Naive thymus-derived CD8-positive, alpha-beta T cell (primary cell): Measurements from ENCODE around the gene DCBLD2. TPM values are rescaled to one million over a fixed set of nuclear protein-coding genes. Genes with fewer than 3 reads are reported as not detected.
A peak's percentile ranks its signal among the peaks of the same experiment; 100 is the strongest.

Experiments used
- ATAC-seq, 2 donors: fragments of 150-1000 bp; cut with Tn5 transposase in 1 of 2; sonication (Bioruptor Pico), chemical (Tn5 transposase) in 1 of 2; 1 replicate in 1 of 2; 2 replicates in 1 of 2; pipeline ENCODE4 v1.10.0; 2021; ENCODE audit warnings: mild to moderate bottlenecking in 2 of 2, moderate library complexity in 2 of 2
- POLR2A ChIA-PET: fragments of 350-600 bp; sonication (Branson Sonifier 250); formaldehyde crosslinking; loops from one replicate; lab custom pipeline; 2021; ENCODE audit warnings: antibody characterized with exemption; lab: Charles Lee
- DNase-seq, 10 donors: peaks; one replicate each; pipeline versions ENCODE4 v3.0.0 to v3.0.0-alpha.2; 2020 to 2022
- H3K27ac Mint-ChIP-seq, 10 donors: one replicate each; pipeline ENCODE4 v1.8.0; 2020 to 2022; ENCODE audit warnings: mild to moderate bottlenecking in 10 of 10, mixed read lengths in 10 of 10, moderate library complexity in 4 of 10, inconsistent platforms in 1 of 10
- H3K27me3 Mint-ChIP-seq, 5 donors: one replicate each; pipeline ENCODE4 v1.8.0; 2021 to 2022; ENCODE audit warnings: mixed read lengths in 5 of 5
- H3K36me3 Mint-ChIP-seq, 3 donors: one replicate each; pipeline ENCODE4 v1.8.0; 2020 to 2022; ENCODE audit warnings: mixed read lengths in 3 of 3, mild to moderate bottlenecking in 2 of 3, inconsistent platforms in 1 of 3
- H3K4me1 Mint-ChIP-seq, 4 donors: one replicate each; pipeline ENCODE4 v1.8.0; 2021 to 2022; ENCODE audit warnings: mixed read lengths in 4 of 4
- H3K4me3 Mint-ChIP-seq, 10 donors: one replicate each; pipeline ENCODE4 v1.8.0; 2020 to 2022; ENCODE audit warnings: mild to moderate bottlenecking in 10 of 10, mixed read lengths in 10 of 10, moderate library complexity in 6 of 10, inconsistent platforms in 1 of 10
- H3K9me3 Mint-ChIP-seq, 9 donors: one replicate each; pipeline ENCODE4 v1.8.0; 2020 to 2022; ENCODE audit warnings: mixed read lengths in 9 of 9, mild to moderate bottlenecking in 3 of 9, inconsistent platforms in 1 of 9, moderate library complexity in 1 of 9
- polyA plus RNA-seq, 3 donors: library from polyadenylated mRNA; unstranded; fragments of 300-500 nt; fragmentation: Illumina TruSeq; gene quantifications; one replicate each; pipeline ENCODE4 v1.2.3, GENCODE V29; 2021
- total RNA-seq, 8 experiments: library from RNA in 2 of 8; stranded (reverse) in 2 of 8; gene quantifications; one replicate each; pipeline ENCODE4 v1.2.3 and lab custom pipeline; 2021 to 2026

The DCBLD2 gene
- total and polyA plus RNA-seq, 5 experiments from 2014 or later, result 0.69 to 7.8 (median 1.4) TPM

GRCh38 chr3:98766924-98767323 lies 134.6 kb downstream of the DCBLD2 start:
- no peaks in the 10 kb centered on the region for H3K9me3 Mint-ChIP-seq
- H3K4me3 Mint-ChIP-seq, result no peak overlapping the region
- H3K4me1 Mint-ChIP-seq, result peaks cover 5 to 17% (median 8%) of the 10 kb centered on the region in 4 donors
- H3K27ac Mint-ChIP-seq, result no peak overlapping the region
- DNase-seq (no peak), ATAC-seq (no peak)
- H3K27me3 Mint-ChIP-seq, result peaks cover 2 to 22% (median 9%) of the 10 kb centered on the region in 5 donors
- POLR2A ChIA-PET, result no interaction called here
- no peaks in the 10 kb centered on the region for H3K36me3 Mint-ChIP-seq

- DNase-seq (no peak), ATAC-seq (no peak)
- POLR2A ChIA-PET, result no interaction called here
- H3K27ac Mint-ChIP-seq, result no peak overlapping the region
- peaks cover 6 to 24% (median 8%) of the 10 kb centered on the region in 4 donors for H3K4me1 Mint-ChIP-seq
- H3K9me3 Mint-ChIP-seq, result no peaks in the 10 kb centered on the region
- peaks cover 2 to 22% (median 9%) of the 10 kb centered on the region in 5 donors for H3K27me3 Mint-ChIP-seq
- H3K36me3 Mint-ChIP-seq, result no peaks in the 10 kb centered on the region
- no peak overlapping the region for H3K4me3 Mint-ChIP-seq
These were observed 135.8 kb downstream of the DCBLD2 start for GRCh38 chr3:98765721-98766120.

DNA sequence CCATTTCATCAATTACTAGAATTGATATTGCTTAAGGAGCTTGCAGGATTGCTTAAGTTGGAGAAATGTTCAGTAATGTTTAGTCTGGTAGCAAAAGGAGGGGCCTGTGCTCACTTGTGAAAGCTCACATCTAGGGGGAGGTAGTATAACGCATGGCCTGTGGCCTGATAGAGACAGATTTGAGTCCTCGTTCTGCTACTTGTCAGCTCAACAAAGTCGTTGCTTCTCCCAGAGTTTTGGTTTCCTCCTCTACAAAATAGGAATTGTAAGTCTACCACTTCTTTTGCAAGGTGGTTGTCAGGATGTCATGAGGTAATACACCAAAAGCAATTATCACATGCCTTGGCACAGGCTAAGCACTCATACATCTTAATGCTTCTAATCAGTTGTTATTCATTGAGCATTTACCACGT lies 137.0 kb downstream of the DCBLD2 start:
- peak overlapping the region in 1 of 10 donors; percentile 65 for H3K27ac Mint-ChIP-seq
- peaks cover 0 to 21% (median 4%) of the 10 kb centered on the region in 4 donors for H3K4me1 Mint-ChIP-seq
- no peak overlapping the region for H3K4me3 Mint-ChIP-seq
- H3K36me3 Mint-ChIP-seq, result no peaks in the 10 kb centered on the region
- ATAC-seq, result no peak
- H3K9me3 Mint-ChIP-seq, result no peaks in the 10 kb centered on the region
- POLR2A ChIA-PET, result no interaction called here
- DNase-seq, result no peak
- H3K27me3 Mint-ChIP-seq, result peaks cover 4 to 22% (median 9%) of the 10 kb centered on the region in 5 donors

- H3K4me3 Mint-ChIP-seq, result peak overlapping the region in 1 of 10 donors; percentile 66
- POLR2A ChIA-PET, result no interaction called here
- peaks cover 0 to 21% (median 4%) of the 10 kb centered on the region in 4 donors for H3K4me1 Mint-ChIP-seq
- H3K27me3 Mint-ChIP-seq, result peaks cover 4 to 22% (median 9%) of the 10 kb centered on the region in 5 donors
- H3K9me3 Mint-ChIP-seq, result no peaks in the 10 kb centered on the region
- no peak overlapping the region for H3K27ac Mint-ChIP-seq
- DNase-seq, result no peak
- ATAC-seq, result no peak
- H3K36me3 Mint-ChIP-seq, result no peaks in the 10 kb centered on the region
These were observed 137.6 kb downstream of the DCBLD2 start for GRCh38 chr3:98763819-98764418.

GRCh38 chr3:98763076-98763475 lies 138.4 kb downstream of the DCBLD2 start, which contains the start of gene ST3GAL6:
Gene ST3GAL6 (plus strand): TSS chr3:98763340. CDS start chr3:98768441, 5,101 bp downstream.
- H3K9me3 Mint-ChIP-seq, result no peaks in the 10 kb centered on the region
- H3K4me1 Mint-ChIP-seq, result peaks cover 0 to 21% (median 4%) of the 10 kb centered on the region in 4 donors
- no peaks in the 10 kb centered on the region for H3K36me3 Mint-ChIP-seq
- no peak for ATAC-seq
- peaks cover 4 to 22% (median 6%) of the 10 kb centered on the region in 5 donors for H3K27me3 Mint-ChIP-seq
- DNase-seq, result no peak
- POLR2A ChIA-PET, result no interaction called here
- H3K27ac Mint-ChIP-seq, result peak within 1 kb of the TSS in 1 of 10 donors; percentile 15
- peak within 1 kb of the TSS in 1 of 10 donors; percentile 66 for H3K4me3 Mint-ChIP-seq

DNA sequence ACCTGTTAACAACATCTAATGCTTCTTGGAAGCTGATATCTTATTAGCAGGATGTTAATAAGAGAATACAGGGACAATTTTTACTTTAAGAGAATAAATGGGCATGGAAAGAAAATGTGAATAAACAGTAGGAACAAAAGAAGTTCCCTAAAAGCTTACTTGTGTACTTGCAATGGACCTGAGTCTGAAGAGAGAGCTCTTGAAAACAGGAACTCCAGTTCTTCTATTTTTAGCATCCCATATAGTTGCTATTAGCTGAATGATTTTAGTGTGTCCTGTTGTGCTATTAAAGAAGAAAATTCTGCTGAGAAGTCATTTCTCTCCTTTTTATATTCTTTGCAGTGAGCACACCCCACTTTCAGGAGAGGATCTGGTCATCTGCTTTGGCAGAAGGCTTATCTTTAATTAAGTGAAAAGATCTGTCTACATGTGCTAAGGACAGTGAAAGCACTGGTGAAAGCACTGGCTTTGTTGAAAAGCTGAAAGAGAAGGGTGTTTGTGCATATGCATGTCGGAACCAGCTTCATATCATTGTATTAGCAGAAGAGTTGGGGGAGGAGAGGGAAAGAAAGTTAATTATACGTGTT lies 139.8 kb downstream of the DCBLD2 start:
- ATAC-seq, result no peak
- DNase-seq, result no peak
- H3K36me3 Mint-ChIP-seq, result no peaks in the 10 kb centered on the region

GRCh38 chr3:98759629-98760028 lies 141.9 kb downstream of the DCBLD2 start:
- ATAC-seq (no peak), DNase-seq (no peak)
- Mint-ChIP-seq H3K4me1 (peaks cover 0 to 19% (median 4%) of the 10 kb centered on the region in 4 donors), H3K4me3 (no peak overlapping the region), H3K27me3 (peaks cover 2 to 19% (median 6%) of the 10 kb centered on the region in 5 donors), H3K9me3 (no peaks in the 10 kb centered on the region), H3K27ac (no peak overlapping the region), H3K36me3 (no peaks in the 10 kb centered on the region)
- POLR2A ChIA-PET, result no interaction called here

More for the DNA sequence above, 139.8 kb downstream of the DCBLD2 start:
- Mint-ChIP-seq H3K27me3 (peaks cover 4 to 14% (median 6%) of the 10 kb centered on the region in 5 donors), H3K9me3 (no peaks in the 10 kb centered on the region), H3K4me3 (no peak overlapping the region), H3K27ac (no peak overlapping the region), H3K4me1 (peaks cover 0 to 21% (median 4%) of the 10 kb centered on the region in 4 donors)
- POLR2A ChIA-PET, result no interaction called here

DNA sequence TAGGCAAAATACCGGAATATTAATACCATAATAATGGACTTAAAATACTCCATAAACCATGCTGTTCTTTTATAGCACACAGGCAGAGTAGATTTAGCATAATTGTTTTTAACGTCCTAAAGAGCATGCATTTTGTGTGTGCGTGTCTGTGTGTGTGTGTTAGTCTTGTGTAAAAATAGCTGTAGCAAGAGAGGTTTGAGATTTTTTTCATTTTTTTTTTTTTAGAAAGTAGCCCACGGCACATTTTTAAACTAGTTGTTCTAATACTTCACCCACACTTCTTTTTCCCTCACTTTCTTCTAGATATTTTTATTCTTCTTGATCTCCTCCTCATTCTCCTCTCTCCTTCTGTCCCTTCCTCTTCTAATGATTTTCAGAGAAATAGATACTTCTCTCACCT lies 145.9 kb downstream of the DCBLD2 start:
- POLR2A ChIA-PET, result no interaction called here
- DNase-seq (no peak), ATAC-seq (no peak)
- Mint-ChIP-seq H3K4me3 (no peak overlapping the region), H3K36me3 (no peaks in the 10 kb centered on the region), H3K27ac (no peak overlapping the region), H3K9me3 (no peaks in the 10 kb centered on the region), H3K27me3 (peaks cover 0 to 20% (median 8%) of the 10 kb centered on the region in 5 donors), H3K4me1 (no peaks in the 10 kb centered on the region)

- POLR2A ChIA-PET, result no interaction called here
These were observed 147.0 kb downstream of the DCBLD2 start for GRCh38 chr3:98754483-98754882.

DNA sequence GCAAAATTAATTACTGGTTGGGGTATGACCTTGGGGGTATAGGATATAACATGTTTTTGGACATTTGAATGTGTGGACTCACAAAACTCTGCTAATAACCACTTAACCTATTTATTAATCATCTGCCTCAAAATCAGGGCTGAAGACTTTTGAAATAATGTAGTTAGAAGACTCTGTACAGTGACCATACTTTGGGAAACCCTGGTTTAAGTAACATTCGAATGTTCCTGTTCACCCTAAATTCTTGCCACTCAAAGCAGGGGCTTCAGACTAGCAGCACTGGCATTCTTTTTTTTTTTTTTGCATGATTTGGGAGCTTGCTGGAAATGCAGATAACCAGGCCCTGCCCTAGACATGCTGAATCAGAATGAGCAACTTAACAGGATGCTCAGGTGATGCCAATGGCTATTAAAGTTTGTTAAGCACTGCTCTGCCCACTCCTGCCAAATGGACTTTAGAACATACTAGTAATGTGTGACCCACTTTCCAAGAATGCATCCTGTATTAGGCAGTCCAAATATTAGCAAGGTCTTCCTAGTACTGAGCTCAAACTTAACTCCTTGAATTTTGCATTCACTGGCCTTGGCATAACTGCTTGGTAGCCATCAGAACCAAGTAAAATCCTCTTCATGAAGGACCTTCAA lies 151.1 kb downstream of the DCBLD2 start:
- peaks cover 9 to 18% (median 10%) of the 10 kb centered on the region in 5 donors for H3K27me3 Mint-ChIP-seq
- no peaks in the 10 kb centered on the region for H3K9me3 Mint-ChIP-seq
- peak overlapping the region in 1 of 10 donors; percentile 46 for H3K27ac Mint-ChIP-seq
- POLR2A ChIA-PET, result no interaction called here
- ATAC-seq (no peak), DNase-seq (no peak)
- H3K36me3 Mint-ChIP-seq, result no peaks in the 10 kb centered on the region
- no peaks in the 10 kb centered on the region for H3K4me1 Mint-ChIP-seq
- H3K4me3 Mint-ChIP-seq, result no peak overlapping the region

More at GRCh38 chr3:98754483-98754882, 147.0 kb downstream of the DCBLD2 start:
- Mint-ChIP-seq H3K4me3 (no peak overlapping the region), H3K27me3 (peaks cover 0 to 20% (median 6%) of the 10 kb centered on the region in 5 donors), H3K4me1 (no peaks in the 10 kb centered on the region), H3K36me3 (no peaks in the 10 kb centered on the region), H3K27ac (no peak overlapping the region), H3K9me3 (no peaks in the 10 kb centered on the region)
- DNase-seq (no peak), ATAC-seq (no peak)

DNA sequence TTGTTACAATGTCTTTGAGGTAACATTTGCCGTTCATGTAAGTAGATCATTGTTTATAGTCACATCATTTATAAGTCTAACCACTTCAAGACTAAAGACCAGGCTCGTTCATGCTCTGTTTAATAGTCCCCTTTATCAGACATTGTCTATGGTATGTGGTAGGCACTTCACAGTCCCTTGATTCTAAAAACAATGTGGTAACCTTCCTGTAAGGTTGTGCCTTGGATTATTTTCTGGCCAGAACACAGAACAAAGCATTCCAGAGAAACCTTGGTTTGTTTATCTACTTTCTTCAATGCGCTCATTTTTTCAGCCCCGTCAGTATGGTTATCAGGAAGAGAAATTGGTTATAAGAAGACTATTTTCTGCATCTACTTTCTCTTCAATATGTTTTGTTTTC lies 154.6 kb downstream of the DCBLD2 start:
- Mint-ChIP-seq H3K9me3 (no peaks in the 10 kb centered on the region), H3K4me3 (no peak overlapping the region), H3K27me3 (peaks cover 6 to 21% (median 9%) of the 10 kb centered on the region in 5 donors), H3K36me3 (no peaks in the 10 kb centered on the region), H3K27ac (no peak overlapping the region), H3K4me1 (no peaks in the 10 kb centered on the region)
- POLR2A ChIA-PET, result no interaction called here
- ATAC-seq (no peak), DNase-seq (no peak)

GRCh38 chr3:98746122-98746521 lies 155.4 kb downstream of the DCBLD2 start:
- no peak overlapping the region for H3K27ac Mint-ChIP-seq
- peaks cover 6 to 21% (median 9%) of the 10 kb centered on the region in 5 donors for H3K27me3 Mint-ChIP-seq
- POLR2A ChIA-PET, result no interaction called here
- ATAC-seq (no peak), DNase-seq (no peak)
- no peak overlapping the region for H3K4me3 Mint-ChIP-seq
- H3K36me3 Mint-ChIP-seq, result no peaks in the 10 kb centered on the region
- H3K9me3 Mint-ChIP-seq, result no peaks in the 10 kb centered on the region
- H3K4me1 Mint-ChIP-seq, result no peaks in the 10 kb centered on the region
